NCI-H146 treated with DMSO at 0.1 percent for 48 hours (cell line): ENCODE results near the gene NTM.

ENCODE experiments used
- DNase-seq: peaks from one replicate; lab custom pipeline; 2025; ENCODE audit not compliant: unreplicated experiment; lab: John Stamatoyannopoulos, UW

NTM gene

DNA sequence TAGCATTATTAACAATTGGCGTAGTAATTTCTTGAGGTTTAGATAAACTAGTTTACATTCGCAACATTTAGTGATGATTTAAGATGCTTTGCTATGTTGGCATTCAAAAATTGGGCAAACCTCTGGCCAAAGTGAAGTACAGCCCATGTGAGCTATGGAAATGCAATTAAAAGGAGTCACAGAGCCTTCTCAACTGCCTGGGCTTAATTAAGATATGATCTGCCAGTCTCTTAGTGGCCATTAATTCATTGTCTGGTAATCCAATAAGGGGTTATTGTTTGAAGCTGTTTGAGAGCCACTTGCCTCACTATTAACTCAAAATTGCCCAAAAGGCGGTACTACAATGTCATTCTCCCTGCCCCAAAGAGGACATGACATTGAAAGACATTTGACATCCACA, 608.9 kb downstream of the NTM start:
- no peak for DNase-seq

GRCh38 chr11:131980199-131980598, 609.8 kb downstream of the NTM start:
- DNase-seq, result no peak

DNA sequence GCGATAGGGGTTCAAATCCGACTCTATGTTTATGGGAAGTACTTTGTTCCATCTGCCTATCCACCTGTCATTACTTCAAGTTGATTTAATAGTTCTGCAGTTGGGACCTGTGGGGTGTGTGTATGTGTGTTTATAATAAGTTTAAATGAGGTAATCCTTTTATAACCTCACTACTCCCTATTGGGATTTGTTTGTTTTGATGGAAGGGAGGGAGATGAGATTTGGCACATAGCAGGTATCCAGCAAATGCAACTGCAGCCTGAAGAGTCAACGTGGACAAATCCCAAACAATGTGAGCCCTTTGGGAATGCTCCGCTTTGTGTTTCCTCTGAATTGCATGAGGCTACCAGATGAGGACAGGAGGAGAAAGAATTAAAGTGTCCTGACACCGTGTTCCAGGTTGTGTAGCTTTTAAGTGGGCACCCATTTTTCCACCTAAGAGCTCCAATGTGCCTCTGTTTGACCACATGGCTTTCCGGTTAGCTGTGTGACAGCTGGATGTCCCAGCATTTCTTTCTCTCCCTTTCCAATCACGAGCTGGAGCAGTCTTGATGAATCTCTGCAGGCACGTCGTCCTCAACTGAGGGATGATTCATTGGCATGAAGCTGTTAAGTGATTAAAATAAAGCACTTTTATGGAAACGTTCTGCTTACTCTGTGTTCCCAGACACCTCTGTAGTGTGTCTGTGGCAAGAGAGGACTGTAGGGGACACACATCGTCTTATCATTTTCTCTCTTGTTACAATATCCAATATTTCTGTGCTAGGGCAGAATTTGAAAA, 610.7 kb downstream of the NTM start:
- no peak for DNase-seq

DNA sequence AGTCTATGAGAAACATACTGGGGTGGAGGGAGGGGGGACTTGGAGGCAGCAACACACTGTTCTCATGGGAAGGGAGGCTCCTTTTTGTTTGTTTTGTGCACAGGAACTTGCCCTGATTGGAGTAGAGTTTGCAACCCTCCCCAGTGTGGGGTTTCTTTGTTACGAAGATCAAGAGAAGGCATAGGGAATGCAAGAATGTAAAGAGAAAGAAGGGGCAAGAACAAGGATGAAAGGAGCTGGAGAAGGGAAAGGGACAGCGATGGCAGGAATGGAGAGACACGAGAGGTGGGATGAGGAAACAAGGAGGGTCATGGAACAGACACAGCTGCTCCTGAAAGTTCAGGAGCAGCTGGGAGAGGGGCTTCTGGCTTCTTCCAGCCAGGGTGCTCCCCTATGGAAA, 611.7 kb downstream of the NTM start:
- DNase-seq, result no peak

DNA sequence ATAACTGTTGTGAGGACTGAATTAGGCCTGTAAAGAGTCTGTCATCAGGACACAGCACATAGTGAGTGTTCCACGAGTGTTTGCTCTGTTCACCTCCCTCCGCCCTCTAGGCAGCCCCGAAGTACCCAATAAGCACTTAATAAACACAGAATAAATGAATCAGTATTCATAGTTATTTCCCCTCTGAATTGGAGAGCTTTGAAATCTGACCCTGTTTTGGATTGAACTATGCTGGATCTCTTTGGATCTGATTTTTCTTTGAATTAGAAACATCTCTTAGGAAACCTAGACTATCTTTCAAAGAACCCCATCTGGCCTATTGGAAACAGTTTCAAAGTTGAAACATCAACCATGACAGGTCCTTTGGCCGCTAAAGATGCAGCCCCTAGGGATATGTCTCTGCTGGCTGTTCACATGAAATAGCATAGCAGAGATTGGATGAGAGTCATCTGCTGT, 615.5 kb downstream of the NTM start:
- no peak for DNase-seq

GRCh38 chr11:131987703-131988102, 617.3 kb downstream of the NTM start:
- DNase-seq, result no peak

- no peak for DNase-seq
These were observed 621.2 kb downstream of the NTM start for GRCh38 chr11:131991606-131992005.

DNA sequence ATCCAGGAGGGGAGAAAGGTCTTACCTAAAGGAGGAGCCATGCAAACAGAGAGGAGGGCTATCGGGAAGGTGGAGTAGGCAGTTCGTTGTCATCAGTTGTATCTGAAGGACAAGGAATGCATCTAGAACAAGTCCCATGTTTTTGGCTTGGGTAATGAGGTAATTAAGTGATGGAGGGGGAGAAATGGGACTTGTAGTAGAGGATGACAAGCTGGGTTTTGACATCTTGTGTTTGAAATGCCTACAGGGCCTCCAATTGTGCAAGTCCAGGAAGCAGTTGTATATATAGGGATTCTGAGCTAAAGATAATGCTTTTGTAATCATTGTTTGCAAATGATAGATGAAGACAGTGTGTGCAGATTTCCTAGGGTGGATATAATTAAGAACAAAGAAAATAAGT, 622.8 kb downstream of the NTM start:
- no peak for DNase-seq

DNA sequence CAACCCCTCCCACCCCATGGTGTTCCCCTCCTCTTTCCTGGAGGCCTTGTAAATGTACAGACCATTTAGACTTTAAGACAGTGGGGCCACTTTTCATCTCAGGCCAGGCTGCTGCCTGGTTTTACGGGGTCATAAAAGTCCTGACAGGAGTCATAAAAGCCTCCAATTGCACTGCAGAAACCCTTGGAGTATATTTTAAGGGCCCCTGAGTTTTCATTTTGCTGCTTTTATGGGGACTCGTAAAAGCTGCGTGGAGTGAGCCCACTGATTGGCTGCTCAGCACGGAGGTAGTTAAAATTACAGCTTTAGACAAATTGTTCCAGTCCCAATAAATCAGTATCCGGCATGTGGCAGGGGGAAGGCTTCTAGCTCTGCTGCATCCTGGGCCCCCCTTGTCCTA, 627.6 kb downstream of the NTM start:
- no peak for DNase-seq

- no peak for DNase-seq
These were observed 628.7 kb downstream of the NTM start for GRCh38 chr11:131999084-131999483.

- DNase-seq, result no peak
These were observed 629.5 kb downstream of the NTM start for GRCh38 chr11:131999955-132000354.

DNA sequence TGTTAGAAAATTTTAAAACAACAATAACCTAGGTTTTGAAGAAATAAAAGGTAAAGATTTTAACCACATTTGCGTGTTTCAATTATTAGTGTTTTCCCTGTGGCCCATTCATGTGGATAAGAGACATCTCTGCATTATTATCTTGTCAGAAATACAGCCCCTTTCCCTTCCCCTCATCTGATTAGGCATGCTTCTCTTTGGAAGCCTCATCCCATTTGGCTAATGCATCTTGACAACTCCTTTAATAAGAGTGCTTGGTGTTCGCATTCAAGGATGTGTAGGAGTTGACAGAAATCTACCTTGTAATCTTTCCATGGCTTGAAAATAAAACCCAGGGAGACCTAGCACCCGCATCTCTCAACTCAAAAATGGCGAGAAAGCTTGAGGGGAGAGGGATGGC, 635.5 kb downstream of the NTM start:
- no peak for DNase-seq

GRCh38 chr11:132006884-132007580, 636.6 kb downstream of the NTM start:
- no peak for DNase-seq

DNA sequence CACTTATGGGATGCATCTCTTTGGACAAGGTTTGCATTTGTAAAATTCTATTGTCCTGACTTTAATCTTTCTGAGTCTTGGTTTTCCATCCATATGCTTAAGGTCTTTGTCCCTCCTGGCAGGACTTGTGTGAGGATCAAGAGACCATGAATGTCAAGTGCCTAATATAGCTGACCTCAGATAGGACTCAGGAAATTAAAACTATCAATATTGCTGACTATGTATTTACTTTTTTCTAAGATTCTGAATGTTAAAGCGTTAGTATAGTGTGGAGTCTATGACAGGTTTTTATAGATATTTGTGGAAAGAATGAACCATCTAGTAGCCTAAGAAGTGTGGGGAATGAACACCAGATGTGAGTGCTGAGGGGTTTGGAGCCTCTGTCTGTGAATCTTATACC, 637.8 kb downstream of the NTM start:
- no peak for DNase-seq

- no peak for DNase-seq
These were observed 638.5 kb downstream of the NTM start for GRCh38 chr11:132008872-132009271.

DNA sequence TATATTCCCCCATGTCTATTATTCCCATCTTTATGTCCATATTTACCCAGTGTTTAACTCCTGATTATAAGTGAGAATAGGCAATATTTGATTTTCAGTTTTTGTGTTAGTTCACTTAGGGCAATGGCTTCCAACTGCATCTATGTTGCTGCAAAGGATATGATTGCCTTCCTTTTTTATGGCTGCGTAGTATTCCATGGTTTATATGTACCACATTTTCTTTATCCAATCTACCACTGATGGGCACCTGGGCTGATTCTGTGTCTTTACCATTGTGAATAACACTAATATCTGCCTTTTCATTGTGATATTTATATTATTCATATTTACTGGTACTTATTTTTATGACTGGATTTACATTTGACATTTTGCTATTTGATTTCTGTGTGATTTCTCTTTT, 649.6 kb downstream of the NTM start:
- no peak for DNase-seq

GRCh38 chr11:132022285-132022684, 651.9 kb downstream of the NTM start:
- DNase-seq, result no peak

DNA sequence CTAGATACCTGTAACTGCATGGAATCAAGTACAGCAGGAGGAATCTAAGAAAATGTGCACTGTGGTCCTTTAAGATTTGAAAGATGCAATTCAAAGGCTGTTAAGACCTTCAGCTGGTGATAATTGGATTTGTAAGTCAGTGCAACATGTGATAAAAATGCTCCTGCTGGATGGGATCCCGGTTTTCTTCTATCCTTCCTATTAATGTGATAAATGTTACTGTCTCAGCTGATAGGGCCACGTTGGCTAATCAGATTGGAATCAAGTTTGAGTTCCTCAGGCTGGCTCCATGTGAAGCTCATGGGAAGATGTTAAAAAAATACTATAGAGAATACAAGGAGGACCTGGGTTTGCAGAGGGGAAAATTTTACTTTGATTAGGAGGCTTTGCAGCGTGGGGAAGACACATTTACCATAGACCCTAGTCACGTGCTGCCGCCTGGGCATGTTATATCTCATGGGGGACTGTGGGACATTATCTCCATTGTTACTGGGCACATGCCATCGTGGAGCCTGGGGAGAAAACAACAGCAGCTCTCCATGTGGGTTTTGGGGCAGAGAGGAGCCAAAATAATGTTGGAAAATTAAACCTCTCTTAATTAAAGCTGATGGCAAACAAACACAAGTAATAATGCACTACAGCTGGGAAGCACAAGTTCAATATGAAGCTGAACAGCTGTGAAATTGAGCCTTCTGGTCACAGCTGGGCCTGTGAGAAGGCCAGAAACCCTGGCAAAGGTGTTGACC, 652.5 kb downstream of the NTM start:
- no peak for DNase-seq

DNA sequence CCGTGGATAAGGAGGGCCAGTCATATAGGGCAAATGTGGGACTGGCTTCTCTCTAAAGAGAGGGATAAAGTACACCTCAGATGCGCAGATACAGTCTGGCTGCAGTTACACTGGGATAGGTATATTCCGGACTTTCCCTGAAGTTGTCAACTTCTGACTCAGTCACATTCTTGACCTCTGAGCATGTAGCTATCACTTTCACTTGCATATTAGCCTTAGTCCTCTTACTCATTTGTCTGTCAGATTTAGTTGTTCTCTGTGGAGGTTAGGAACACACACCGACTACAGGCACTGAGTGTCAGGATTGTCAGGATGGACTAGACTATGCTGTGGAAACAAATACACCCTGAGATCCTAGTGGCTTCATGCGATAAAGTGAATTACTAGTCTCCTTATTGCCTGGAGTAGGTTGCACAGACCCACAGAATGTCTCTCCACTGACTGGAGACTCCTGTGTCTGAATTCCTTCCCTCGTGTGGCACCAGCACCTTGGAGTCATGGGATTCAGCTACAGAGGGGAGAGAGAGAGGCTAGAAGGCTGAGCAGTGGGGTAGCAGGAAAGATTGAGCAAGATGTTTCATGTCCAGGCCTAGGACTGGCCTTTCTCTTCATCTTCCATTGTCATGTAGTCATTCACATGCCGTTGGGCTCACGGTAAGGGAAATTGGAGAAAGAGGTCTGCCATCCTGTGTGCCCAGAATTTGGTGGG, 654.3 kb downstream of the NTM start:
- DNase-seq, result no peak

DNA sequence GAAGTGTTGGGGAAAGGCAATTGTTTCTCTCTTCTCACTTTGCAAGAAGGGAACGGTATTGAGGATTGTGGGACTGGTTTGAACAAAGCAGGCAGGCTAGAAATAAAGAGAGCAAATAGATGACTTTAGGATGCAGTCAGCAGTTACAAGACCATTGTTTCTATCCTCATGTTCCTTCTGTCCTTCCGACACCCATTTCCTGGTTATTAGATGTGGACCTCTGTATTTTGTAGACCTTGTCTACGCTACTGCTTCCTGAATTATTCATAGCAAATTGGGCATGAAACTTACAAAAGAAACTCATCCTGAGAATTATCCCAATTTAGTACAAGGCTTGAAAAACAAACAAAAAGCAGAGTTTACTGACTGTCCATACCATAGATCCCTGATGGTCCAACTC, 656.3 kb downstream of the NTM start:
- DNase-seq, result no peak
